22Rv1 (cell line): ENCODE data around the gene ARHGEF28.

ENCODE experiments used
- ZFX ChIP-seq: fragments of 450-650 bp; IDR thresholded peaks from 2 replicates; pipeline ENCODE4 v1.6.1; 2017; ENCODE audit warnings: antibody characterized with exemption, borderline replicate concordance
- TF ChIP-seq, protein P1 (sequence below): fragments of 450-650 bp; IDR thresholded peaks from 2 replicates; pipeline ENCODE4 v1.5.1; 2017; ENCODE audit warnings: mild to moderate bottlenecking

DNA sequence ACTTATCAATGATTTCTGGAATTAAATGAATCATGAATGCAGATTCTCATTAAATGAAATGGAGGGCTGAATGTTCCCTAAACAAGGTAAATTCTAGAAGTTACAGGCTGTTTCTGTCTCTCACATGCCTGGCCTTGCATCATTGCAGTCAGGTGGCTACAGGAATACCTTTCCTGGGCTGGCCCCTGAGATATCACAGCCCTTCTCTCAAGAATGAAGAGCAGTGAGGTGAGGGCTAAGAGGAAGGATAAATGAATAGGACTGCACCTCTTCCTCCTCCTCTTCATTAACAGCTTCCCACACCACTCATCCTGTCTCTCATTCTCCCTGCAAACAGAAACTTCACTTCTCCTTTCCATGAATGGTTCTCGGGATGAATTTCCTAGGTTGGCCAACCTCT lies 22.5 kb downstream of the ARHGEF28 start:
- TF ChIP-seq, protein P1, sequence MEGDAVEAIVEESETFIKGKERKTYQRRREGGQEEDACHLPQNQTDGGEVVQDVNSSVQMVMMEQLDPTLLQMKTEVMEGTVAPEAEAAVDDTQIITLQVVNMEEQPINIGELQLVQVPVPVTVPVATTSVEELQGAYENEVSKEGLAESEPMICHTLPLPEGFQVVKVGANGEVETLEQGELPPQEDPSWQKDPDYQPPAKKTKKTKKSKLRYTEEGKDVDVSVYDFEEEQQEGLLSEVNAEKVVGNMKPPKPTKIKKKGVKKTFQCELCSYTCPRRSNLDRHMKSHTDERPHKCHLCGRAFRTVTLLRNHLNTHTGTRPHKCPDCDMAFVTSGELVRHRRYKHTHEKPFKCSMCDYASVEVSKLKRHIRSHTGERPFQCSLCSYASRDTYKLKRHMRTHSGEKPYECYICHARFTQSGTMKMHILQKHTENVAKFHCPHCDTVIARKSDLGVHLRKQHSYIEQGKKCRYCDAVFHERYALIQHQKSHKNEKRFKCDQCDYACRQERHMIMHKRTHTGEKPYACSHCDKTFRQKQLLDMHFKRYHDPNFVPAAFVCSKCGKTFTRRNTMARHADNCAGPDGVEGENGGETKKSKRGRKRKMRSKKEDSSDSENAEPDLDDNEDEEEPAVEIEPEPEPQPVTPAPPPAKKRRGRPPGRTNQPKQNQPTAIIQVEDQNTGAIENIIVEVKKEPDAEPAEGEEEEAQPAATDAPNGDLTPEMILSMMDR: no peak
- no peak for TF ChIP-seq ZFX
